A673 (cell line): ENCODE measurements around the gene MRPS10. TPM values are rescaled to one million over a fixed set of nuclear protein-coding genes. Genes with fewer than 3 reads are reported as not detected.

Experiments
- BruUV-seq: library from RNA; stranded (reverse); fragments of 400-500 nt; replicated peaks from 2 replicates; lab custom pipeline; 2021; lab: Mats Ljungman, UMichigan
- CTCF ChIA-PET: fragments of 300-600 bp; sonication (Branson Sonifier 250); formaldehyde crosslinking; loops from one replicate; lab custom pipeline; 2022; ENCODE audit warnings: antibody characterized with exemption; lab: Charles Lee
- POLR2A ChIA-PET: fragments of 300-600 bp; sonication (Branson Sonifier 250); formaldehyde crosslinking; loops from one replicate; lab custom pipeline; 2022; ENCODE audit warnings: antibody characterized with exemption; ENCODE audit not compliant: low non-redundant PET; lab: Charles Lee
- DNase-seq: peaks from one replicate; pipeline ENCODE4 v3.0.0-alpha.2; 2015; ENCODE audit warnings: low spot score
- H3K27ac ChIP-seq: fragments of 200-600 bp; sonication (generic); 2 replicates; pipeline ENCODE4 v1.5.1; 2016; ENCODE audit warnings: mixed run types, low read depth, mild to moderate bottlenecking, mixed read lengths, antibody characterized with exemption, low read length; ENCODE audit not compliant: poor library complexity, severe bottlenecking
- H3K27me3 ChIP-seq: fragments of 200-600 bp; sonication (generic); replicated peaks from 2 replicates; pipeline ENCODE4 v1.6.1; 2017; ENCODE audit warnings: mixed run types, low read depth, mild to moderate bottlenecking, mixed read lengths, antibody characterized with exemption, low read length; ENCODE audit not compliant: insufficient read depth, poor library complexity
- H3K36me3 ChIP-seq: fragments of 200-600 bp; sonication (generic); 2 replicates; pipeline ENCODE4 v1.6.1; 2016; ENCODE audit warnings: mixed run types, mild to moderate bottlenecking, mixed read lengths, antibody characterized with exemption, low read length; ENCODE audit not compliant: insufficient read depth, poor library complexity, severe bottlenecking
- H3K4me1 ChIP-seq: fragments of 200-600 bp; sonication (generic); 2 replicates; pipeline ENCODE4 v1.6.1; 2017; ENCODE audit warnings: mixed run types, mild to moderate bottlenecking, mixed read lengths, antibody characterized with exemption, low read length; ENCODE audit not compliant: insufficient read depth, poor library complexity, severe bottlenecking
- H3K4me3 ChIP-seq: fragments of 200-600 bp; sonication (generic); 2 replicates; pipeline ENCODE4 v1.5.1; 2016; ENCODE audit warnings: low read depth, mixed run types, mild to moderate bottlenecking, mixed read lengths, low read length; ENCODE audit not compliant: poor library complexity, severe bottlenecking
- H3K9me3 ChIP-seq: fragments of 200-600 bp; sonication (generic); 2 replicates; pipeline ENCODE4 v1.6.1; 2016; ENCODE audit warnings: mixed run types, low read depth, mild to moderate bottlenecking, mixed read lengths, antibody characterized with exemption, low read length; ENCODE audit not compliant: poor library complexity, severe bottlenecking
- CTCF ChIP-seq: fragments of 300-800, 200-600 bp; sonication (generic); conservative IDR thresholded peaks from 2 replicates; pipeline ENCODE4 v1.5.1; 2017; ENCODE audit warnings: low read depth, mild to moderate bottlenecking, antibody characterized with exemption, low read length, moderate library complexity, mixed read lengths
- EZH2 ChIP-seq: fragments of 200-600 bp; sonication (generic); IDR thresholded peaks from 2 replicates; pipeline ENCODE4 v1.6.1; 2017; ENCODE audit warnings: borderline replicate concordance, low read depth, mild to moderate bottlenecking, mixed read lengths, antibody characterized with exemption, low read length; ENCODE audit not compliant: poor library complexity, severe bottlenecking
- intact Hi-C: fragments of 100-400 bp; cut with micrococcal nuclease; formaldehyde crosslinking; loops from one replicate; pipeline ENCODE4 v1.10.0; 2022; ENCODE audit not compliant: unreplicated experiment
- total RNA-seq: library from RNA; stranded (reverse); gene quantifications from 2 replicates; pipeline ENCODE4 v1.2.3, GENCODE V29; 2021

The MRPS10 gene
- total RNA-seq, 1 experiment from 2014 or later = 52.0 TPM

- H3K9me3 ChIP-seq = no peaks in the 10 kb centered on the region
- POLR2A ChIA-PET = no interaction called here
- no peaks in the 10 kb centered on the region for H3K36me3 ChIP-seq
- DNase-seq = no peak
- H3K27me3 ChIP-seq = no peaks in the 10 kb centered on the region
- intact Hi-C loops = loop anchor here (5.0 kb wide), 1 partner anchor 268 kb away; no protein-coding TSS in a partner anchor
- no peak overlapping the region for H3K27ac ChIP-seq
- TF ChIP-seq CTCF = no peak
- TF ChIP-seq EZH2 = no peak
- no peak overlapping the region for H3K4me3 ChIP-seq
- CTCF ChIA-PET = no interaction called here
- no TSS peak for BruUV-seq
- peaks cover 18% of the 10 kb centered on the region for H3K4me1 ChIP-seq
Measured at GRCh38 chr6:42264162-42264851, 46.6 kb upstream of the MRPS10 start.

GRCh38 chr6:42263165-42263728 lies 45.6 kb upstream of the MRPS10 start:
- no peaks in the 10 kb centered on the region for H3K27me3 ChIP-seq
- ChIA-PET POLR2A (no interaction called here), CTCF (no interaction called here)
- BruUV-seq = no TSS peak
- DNase-seq = no peak
- H3K4me3 ChIP-seq = no peak overlapping the region
- TF ChIP-seq EZH2 (no peak), CTCF (no peak)
- intact Hi-C loops = loop anchor here (5.0 kb wide), 1 partner anchor 269 kb away; no protein-coding TSS in a partner anchor
- no peaks in the 10 kb centered on the region for H3K36me3 ChIP-seq
- H3K27ac ChIP-seq = no peak overlapping the region
- H3K9me3 ChIP-seq = no peaks in the 10 kb centered on the region
- H3K4me1 ChIP-seq = peaks cover 18% of the 10 kb centered on the region

- Histone ChIP-seq H3K9me3 (no peaks in the 10 kb centered on the region), H3K27me3 (no peaks in the 10 kb centered on the region), H3K36me3 (no peaks in the 10 kb centered on the region), H3K4me1 (peaks cover 18% of the 10 kb centered on the region), H3K4me3 (peak overlapping the region; percentile 39), H3K27ac (no peak overlapping the region)
- peak; percentile 66 for DNase-seq
- BruUV-seq = no TSS peak
- ChIA-PET CTCF (interaction anchor here (0.5 to 3.1 kb wide), 3 partner anchors 287 to 714 kb away, joined by 3 to 43 read pairs (median 4); no protein-coding TSS in a partner anchor), POLR2A (no interaction called here)
- intact Hi-C loops = loop anchor here (2.0 to 5.0 kb wide), 3 partner anchors 190 to 286 kb away; partner anchors contain the start of gene TRERF1
- TF ChIP-seq EZH2 (no peak), CTCF (peak; percentile 73)
Measured at GRCh38 chr6:42260972-42261371, 43.3 kb upstream of the MRPS10 start.
